BLaER1 (cell line): Measurements from ENCODE around the gene CPA2.

Experiments
- H3K27ac ChIP-seq: shearing (Covaris generic); formaldehyde crosslinking; 2 replicates; pipeline ENCODE4 v1.8.1; 2022
- H3K27me3 ChIP-seq: shearing (Covaris generic); formaldehyde crosslinking; 2 replicates; pipeline ENCODE4 v1.8.1; 2022
- H3K36me3 ChIP-seq: shearing (Covaris generic); formaldehyde crosslinking; 2 replicates; pipeline ENCODE4 v1.8.1; 2022
- H3K4me1 ChIP-seq: shearing (Covaris generic); formaldehyde crosslinking; 2 replicates; pipeline ENCODE4 v1.8.1; 2022
- H3K4me2 ChIP-seq: shearing (Covaris generic); formaldehyde crosslinking; 2 replicates; pipeline ENCODE4 v1.8.1; 2022
- H3K4me3 ChIP-seq: shearing (Covaris generic); formaldehyde crosslinking; 2 replicates; pipeline ENCODE4 v1.8.1; 2022
- H3K9ac ChIP-seq: shearing (Covaris generic); formaldehyde crosslinking; 2 replicates; pipeline ENCODE4 v1.8.1; 2022
- H3K9me3 ChIP-seq: shearing (Covaris generic); formaldehyde crosslinking; 2 replicates; pipeline ENCODE4 v1.8.1; 2022
- H4K20me1 ChIP-seq: shearing (Covaris generic); formaldehyde crosslinking; 2 replicates; pipeline ENCODE4 v1.8.1; 2022
- Cebpa-rat ChIP-seq: shearing (Covaris generic); IDR thresholded peaks from 2 replicates; pipeline ENCODE4 v1.8.1; 2022

CPA2 gene

GRCh38 chr7:130278860-130279259 lies 12.2 kb downstream of the CPA2 start:
- Histone ChIP-seq H3K9me3 (no peaks in the 10 kb centered on the region; the same call in 1 of the 2 replicates), H3K4me1 (peaks cover 5% of the 10 kb centered on the region; the same call in 1 of the 2 replicates), H3K36me3 (no peaks in the 10 kb centered on the region), H3K4me2 (no peak overlapping the region), H3K27ac (no peak overlapping the region), H4K20me1 (no peaks in the 10 kb centered on the region), H3K9ac (no peak overlapping the region), H3K27me3 (no peaks in the 10 kb centered on the region), H3K4me3 (no peak overlapping the region)
- TF ChIP-seq Cebpa-rat: no peak

GRCh38 chr7:130279286-130279685 lies 12.6 kb downstream of the CPA2 start:
- Histone ChIP-seq H3K4me3 (no peak overlapping the region), H3K36me3 (no peaks in the 10 kb centered on the region), H3K27ac (no peak overlapping the region), H3K27me3 (no peaks in the 10 kb centered on the region), H3K9me3 (no peaks in the 10 kb centered on the region; the same call in 1 of the 2 replicates), H4K20me1 (no peaks in the 10 kb centered on the region), H3K4me1 (peaks cover 5% of the 10 kb centered on the region; the same call in 1 of the 2 replicates), H3K4me2 (no peak overlapping the region), H3K9ac (no peak overlapping the region)
- TF ChIP-seq Cebpa-rat: no peak

- no peaks in the 10 kb centered on the region for H3K36me3 ChIP-seq
- no peak overlapping the region for H3K9ac ChIP-seq
- H3K4me2 ChIP-seq: no peak overlapping the region
- H3K4me1 ChIP-seq: peaks cover 5% of the 10 kb centered on the region; the same call in 1 of the 2 replicates
- H3K4me3 ChIP-seq: no peak overlapping the region
- no peaks in the 10 kb centered on the region for H3K27me3 ChIP-seq
- no peak overlapping the region for H3K27ac ChIP-seq
- no peaks in the 10 kb centered on the region; the same call in 1 of the 2 replicates for H3K9me3 ChIP-seq
- H4K20me1 ChIP-seq: no peaks in the 10 kb centered on the region
- TF ChIP-seq Cebpa-rat: no peak
Measured at GRCh38 chr7:130279906-130280305, 13.2 kb downstream of the CPA2 start.

- H3K4me1 ChIP-seq: no peaks in the 10 kb centered on the region
- no peak overlapping the region for H3K27ac ChIP-seq
- H3K27me3 ChIP-seq: no peaks in the 10 kb centered on the region
- H4K20me1 ChIP-seq: no peaks in the 10 kb centered on the region
- H3K36me3 ChIP-seq: no peaks in the 10 kb centered on the region
- no peak overlapping the region for H3K9ac ChIP-seq
- H3K4me3 ChIP-seq: no peak overlapping the region
- no peak for TF ChIP-seq Cebpa-rat
- H3K4me2 ChIP-seq: no peak overlapping the region
- H3K9me3 ChIP-seq: no peaks in the 10 kb centered on the region; the same call in 1 of the 2 replicates
Measured at GRCh38 chr7:130281260-130281659, 14.6 kb downstream of the CPA2 start.

- TF ChIP-seq Cebpa-rat: no peak
- Histone ChIP-seq H3K4me2 (no peak overlapping the region), H3K9me3 (no peaks in the 10 kb centered on the region), H3K36me3 (no peaks in the 10 kb centered on the region), H3K27me3 (no peaks in the 10 kb centered on the region), H3K9ac (no peak overlapping the region), H3K27ac (no peak overlapping the region), H3K4me1 (no peaks in the 10 kb centered on the region), H3K4me3 (no peak overlapping the region), H4K20me1 (no peaks in the 10 kb centered on the region)
Measured at GRCh38 chr7:130286881-130287280, 20.2 kb downstream of the CPA2 start.

- Histone ChIP-seq H3K36me3 (no peaks in the 10 kb centered on the region), H3K4me1 (no peaks in the 10 kb centered on the region), H3K9ac (no peak overlapping the region), H3K27me3 (no peaks in the 10 kb centered on the region), H3K9me3 (no peaks in the 10 kb centered on the region), H3K4me3 (no peak overlapping the region), H3K27ac (no peak overlapping the region), H3K4me2 (no peak overlapping the region), H4K20me1 (no peaks in the 10 kb centered on the region)
- no peak for TF ChIP-seq Cebpa-rat
Measured at GRCh38 chr7:130288168-130288567, 21.5 kb downstream of the CPA2 start.

- Histone ChIP-seq H3K36me3 (no peaks in the 10 kb centered on the region), H3K4me2 (no peak overlapping the region), H3K4me1 (no peaks in the 10 kb centered on the region), H3K4me3 (no peak overlapping the region), H4K20me1 (no peaks in the 10 kb centered on the region), H3K9me3 (no peaks in the 10 kb centered on the region), H3K27ac (no peak overlapping the region), H3K27me3 (no peaks in the 10 kb centered on the region), H3K9ac (no peak overlapping the region)
- no peak for TF ChIP-seq Cebpa-rat
Measured at GRCh38 chr7:130288829-130289228, 22.2 kb downstream of the CPA2 start.

- no peaks in the 10 kb centered on the region for H3K9me3 ChIP-seq
- H3K27me3 ChIP-seq: no peaks in the 10 kb centered on the region
- TF ChIP-seq Cebpa-rat: no peak
- H3K36me3 ChIP-seq: no peaks in the 10 kb centered on the region
- H3K9ac ChIP-seq: no peak overlapping the region
- no peaks in the 10 kb centered on the region for H3K4me1 ChIP-seq
- H4K20me1 ChIP-seq: no peaks in the 10 kb centered on the region
- H3K4me2 ChIP-seq: no peak overlapping the region
- no peak overlapping the region for H3K27ac ChIP-seq
- no peak overlapping the region for H3K4me3 ChIP-seq
Measured at GRCh38 chr7:130289478-130289877, 22.8 kb downstream of the CPA2 start.

GRCh38 chr7:130290745-130291144 lies 24.1 kb downstream of the CPA2 start:
- no peaks in the 10 kb centered on the region for H3K4me1 ChIP-seq
- H3K4me3 ChIP-seq: no peak overlapping the region
- no peak overlapping the region for H3K9ac ChIP-seq
- TF ChIP-seq Cebpa-rat: no peak
- H3K27ac ChIP-seq: no peak overlapping the region
- no peak overlapping the region for H3K4me2 ChIP-seq
- no peaks in the 10 kb centered on the region for H3K36me3 ChIP-seq
- H3K27me3 ChIP-seq: no peaks in the 10 kb centered on the region
- no peaks in the 10 kb centered on the region for H4K20me1 ChIP-seq
- no peaks in the 10 kb centered on the region for H3K9me3 ChIP-seq

- Histone ChIP-seq H3K27ac (no peak within 1 kb of the TSS), H3K36me3 (no peaks in the 10 kb centered on the region)
Measured at GRCh38 chr7:130292682-130293257, 26.1 kb downstream of the CPA2 start, which contains the start of gene CPA4. Gene CPA4, plus strand, starts transcription at chr7:130293161. Its CDS starts 20 bp downstream, at chr7:130293181.

GRCh38 chr7:130293521-130293920 lies 26.9 kb downstream of the CPA2 start:
- no peak overlapping the region for H3K4me2 ChIP-seq

More at GRCh38 chr7:130292682-130293257, 26.1 kb downstream of the CPA2 start, which contains the start of gene CPA4:
- Histone ChIP-seq H3K9me3 (no peaks in the 10 kb centered on the region), H4K20me1 (no peaks in the 10 kb centered on the region), H3K9ac (no peak within 1 kb of the TSS), H3K4me1 (no peaks in the 10 kb centered on the region), H3K4me3 (no peak within 1 kb of the TSS), H3K4me2 (no peak within 1 kb of the TSS), H3K27me3 (no peaks in the 10 kb centered on the region)
- TF ChIP-seq Cebpa-rat: no peak

More at GRCh38 chr7:130293521-130293920, 26.9 kb downstream of the CPA2 start:
- no peaks in the 10 kb centered on the region for H3K27me3 ChIP-seq
- TF ChIP-seq Cebpa-rat: no peak
- no peak overlapping the region for H3K27ac ChIP-seq
- H3K9me3 ChIP-seq: no peaks in the 10 kb centered on the region
- no peak overlapping the region for H3K9ac ChIP-seq
- H3K4me1 ChIP-seq: no peaks in the 10 kb centered on the region
- H4K20me1 ChIP-seq: no peaks in the 10 kb centered on the region
- no peaks in the 10 kb centered on the region for H3K36me3 ChIP-seq
- H3K4me3 ChIP-seq: no peak overlapping the region
